Measurements from ENCODE around the gene ADARB2.

GRCh38 chr10:1172256-1172984 lies 564.9 kb downstream of the ADARB2 start:
- TF ChIP-seq, protein P1, sequence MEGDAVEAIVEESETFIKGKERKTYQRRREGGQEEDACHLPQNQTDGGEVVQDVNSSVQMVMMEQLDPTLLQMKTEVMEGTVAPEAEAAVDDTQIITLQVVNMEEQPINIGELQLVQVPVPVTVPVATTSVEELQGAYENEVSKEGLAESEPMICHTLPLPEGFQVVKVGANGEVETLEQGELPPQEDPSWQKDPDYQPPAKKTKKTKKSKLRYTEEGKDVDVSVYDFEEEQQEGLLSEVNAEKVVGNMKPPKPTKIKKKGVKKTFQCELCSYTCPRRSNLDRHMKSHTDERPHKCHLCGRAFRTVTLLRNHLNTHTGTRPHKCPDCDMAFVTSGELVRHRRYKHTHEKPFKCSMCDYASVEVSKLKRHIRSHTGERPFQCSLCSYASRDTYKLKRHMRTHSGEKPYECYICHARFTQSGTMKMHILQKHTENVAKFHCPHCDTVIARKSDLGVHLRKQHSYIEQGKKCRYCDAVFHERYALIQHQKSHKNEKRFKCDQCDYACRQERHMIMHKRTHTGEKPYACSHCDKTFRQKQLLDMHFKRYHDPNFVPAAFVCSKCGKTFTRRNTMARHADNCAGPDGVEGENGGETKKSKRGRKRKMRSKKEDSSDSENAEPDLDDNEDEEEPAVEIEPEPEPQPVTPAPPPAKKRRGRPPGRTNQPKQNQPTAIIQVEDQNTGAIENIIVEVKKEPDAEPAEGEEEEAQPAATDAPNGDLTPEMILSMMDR (IDR thresholded peaks at IDR 0.05), result no peak
- no peak for TF ChIP-seq POLR2A (IDR thresholded peaks at IDR 0.05)

All from suprapubic skin (tissue), 3 donors.